PFSK-1 (cell line): ENCODE measurements around the gene GATA2.

Source experiments
- POLR2AphosphoS5 ChIP-seq: IDR thresholded peaks from 2 replicates; pipeline ENCODE4 v1.6.1; 2012; ENCODE audit warnings: low read depth, mild to moderate bottlenecking, control low read depth, low read length, moderate library complexity
- SIN3A ChIP-seq: IDR thresholded peaks from 2 replicates; pipeline ENCODE4 v1.6.1; 2012; ENCODE audit warnings: mild to moderate bottlenecking, low read length, moderate library complexity, borderline replicate concordance; ENCODE audit not compliant: insufficient read depth
- TAF1 ChIP-seq: IDR thresholded peaks from 2 replicates; pipeline ENCODE4 v1.6.1; 2012; ENCODE audit warnings: low read length, control low read depth, borderline replicate concordance; ENCODE audit not compliant: insufficient read depth
- TF ChIP-seq, protein P1 (sequence below), 2 experiments: IDR thresholded peaks; 2 replicates each; pipeline versions ENCODE4 v1.6.1 to v1.8.0; 2011 to 2012; ENCODE audit warnings: low read depth in 2 of 2, low read length in 2 of 2, control low read depth in 1 of 2, inconsistent platforms in 1 of 2, mild to moderate bottlenecking in 1 of 2, moderate library complexity in 1 of 2; ENCODE audit not compliant: insufficient read depth in 1 of 2

- TF ChIP-seq POLR2AphosphoS5 (no peak), TAF1 (no peak), SIN3A (no peak)
- TF ChIP-seq, protein P1, sequence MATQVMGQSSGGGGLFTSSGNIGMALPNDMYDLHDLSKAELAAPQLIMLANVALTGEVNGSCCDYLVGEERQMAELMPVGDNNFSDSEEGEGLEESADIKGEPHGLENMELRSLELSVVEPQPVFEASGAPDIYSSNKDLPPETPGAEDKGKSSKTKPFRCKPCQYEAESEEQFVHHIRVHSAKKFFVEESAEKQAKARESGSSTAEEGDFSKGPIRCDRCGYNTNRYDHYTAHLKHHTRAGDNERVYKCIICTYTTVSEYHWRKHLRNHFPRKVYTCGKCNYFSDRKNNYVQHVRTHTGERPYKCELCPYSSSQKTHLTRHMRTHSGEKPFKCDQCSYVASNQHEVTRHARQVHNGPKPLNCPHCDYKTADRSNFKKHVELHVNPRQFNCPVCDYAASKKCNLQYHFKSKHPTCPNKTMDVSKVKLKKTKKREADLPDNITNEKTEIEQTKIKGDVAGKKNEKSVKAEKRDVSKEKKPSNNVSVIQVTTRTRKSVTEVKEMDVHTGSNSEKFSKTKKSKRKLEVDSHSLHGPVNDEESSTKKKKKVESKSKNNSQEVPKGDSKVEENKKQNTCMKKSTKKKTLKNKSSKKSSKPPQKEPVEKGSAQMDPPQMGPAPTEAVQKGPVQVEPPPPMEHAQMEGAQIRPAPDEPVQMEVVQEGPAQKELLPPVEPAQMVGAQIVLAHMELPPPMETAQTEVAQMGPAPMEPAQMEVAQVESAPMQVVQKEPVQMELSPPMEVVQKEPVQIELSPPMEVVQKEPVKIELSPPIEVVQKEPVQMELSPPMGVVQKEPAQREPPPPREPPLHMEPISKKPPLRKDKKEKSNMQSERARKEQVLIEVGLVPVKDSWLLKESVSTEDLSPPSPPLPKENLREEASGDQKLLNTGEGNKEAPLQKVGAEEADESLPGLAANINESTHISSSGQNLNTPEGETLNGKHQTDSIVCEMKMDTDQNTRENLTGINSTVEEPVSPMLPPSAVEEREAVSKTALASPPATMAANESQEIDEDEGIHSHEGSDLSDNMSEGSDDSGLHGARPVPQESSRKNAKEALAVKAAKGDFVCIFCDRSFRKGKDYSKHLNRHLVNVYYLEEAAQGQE (IDR thresholded peaks at IDR 0.05; ENCODE audit: insufficient read depth in 1 of 2, low read depth in 2 of 2, low read length in 2 of 2) = no peak
Observed at GRCh38 chr3:128493570-128494366, 767 bp upstream of the GATA2 start.
